Measurements from ENCODE around the gene HLA-F.

DNA sequence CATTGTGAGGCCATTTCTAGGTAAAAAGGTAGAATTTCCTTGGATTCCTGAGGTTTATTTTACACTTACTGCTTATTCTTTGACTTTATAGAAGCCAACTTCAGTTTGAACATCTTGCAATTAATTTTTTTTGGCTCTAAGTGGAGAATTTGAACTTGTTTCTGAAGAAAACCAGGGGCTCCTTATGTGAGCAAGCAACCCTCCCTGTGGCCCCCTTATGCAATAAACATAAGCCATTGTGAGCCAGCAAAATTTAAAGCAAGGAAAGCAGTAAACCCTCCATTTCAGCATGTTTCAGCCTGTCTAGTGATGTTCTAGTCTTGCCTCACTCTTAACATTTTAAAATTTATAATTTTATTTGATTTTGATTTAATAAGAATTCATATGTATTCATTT, 5.6 kb downstream of the HLA-F start:
- TF ChIP-seq CTCF (IDR thresholded peaks at IDR 0.05) (no peak), POLR2AphosphoS5 (IDR thresholded peaks at IDR 0.05) (no peak), POLR2A (IDR thresholded peaks at IDR 0.05) (no peak)
